ENCODE results near the gene TP53INP2.
"Not testable (repeated sequence)": the region's sequence is repeated elsewhere in the genome, so short reads cannot be mapped to it uniquely, and the experiment has no call there.

TP53INP2 gene

GRCh38 chr20:34704177-34705007 lies at the start of gene TP53INP2:
Gene TP53INP2 (plus strand): TSS chr20:34704344. CDS start chr20:34708740, 4,396 bp downstream.
- DNase-seq (ENCODE audit: low read depth in 2 of 2), result peak; percentile 71 to 74

- not testable (repeated sequence) for DNase-seq (ENCODE audit: low read depth in 2 of 2)
These were observed 45.5 kb upstream of the TP53INP2 start for GRCh38 chr20:34658654-34659053.

- DNase-seq (ENCODE audit: low read depth in 2 of 2), result not testable (repeated sequence)
These were observed 42.3 kb upstream of the TP53INP2 start for GRCh38 chr20:34661811-34662210.

GRCh38 chr20:34663213-34663943 lies 40.8 kb upstream of the TP53INP2 start:
- no peak for DNase-seq (ENCODE audit: low read depth in 2 of 2)

- DNase-seq (ENCODE audit: low read depth in 2 of 2), result not testable (repeated sequence)
These were observed 39.4 kb upstream of the TP53INP2 start for GRCh38 chr20:34664751-34665150.

- no peak for DNase-seq (ENCODE audit: low read depth in 2 of 2)
These were observed 35.0 kb upstream of the TP53INP2 start for GRCh38 chr20:34669094-34669493.

GRCh38 chr20:34673412-34673811 lies 30.7 kb upstream of the TP53INP2 start:
- no peak for DNase-seq (ENCODE audit: low read depth in 2 of 2)

- no peak for DNase-seq (ENCODE audit: low read depth in 2 of 2)
These were observed 28.6 kb upstream of the TP53INP2 start for GRCh38 chr20:34675561-34675960.

- DNase-seq (ENCODE audit: low read depth in 2 of 2), result no peak
These were observed 28.0 kb upstream of the TP53INP2 start for GRCh38 chr20:34675993-34676641.

- peak; percentile 93 to 95 for DNase-seq (ENCODE audit: low read depth in 2 of 2)
These were observed 27.3 kb upstream of the TP53INP2 start, which contains the start of gene PIGU for GRCh38 chr20:34676642-34677373. Gene PIGU (minus strand): TSS chr20:34677092. CDS start chr20:34677085, 7 bp downstream.

GRCh38 chr20:34680586-34681175 lies 23.5 kb upstream of the TP53INP2 start:
- DNase-seq (ENCODE audit: low read depth in 2 of 2), result no peak

- DNase-seq (ENCODE audit: low read depth in 2 of 2), result no peak
These were observed 20.5 kb upstream of the TP53INP2 start for GRCh38 chr20:34683667-34684066.

GRCh38 chr20:34689486-34689885 lies 14.7 kb upstream of the TP53INP2 start:
- DNase-seq (ENCODE audit: low read depth in 2 of 2), result no peak

GRCh38 chr20:34691838-34692237 lies 12.3 kb upstream of the TP53INP2 start:
- DNase-seq (ENCODE audit: low read depth in 2 of 2), result no peak

- no peak for DNase-seq (ENCODE audit: low read depth in 2 of 2)
These were observed 10.7 kb upstream of the TP53INP2 start for GRCh38 chr20:34693414-34693813.

GRCh38 chr20:34701405-34702085 lies 2.6 kb upstream of the TP53INP2 start:
- no peak for DNase-seq (ENCODE audit: low read depth in 2 of 2)

GRCh38 chr20:34703061-34703423 lies 1.1 kb upstream of the TP53INP2 start:
- no peak for DNase-seq (ENCODE audit: low read depth in 2 of 2)

- no peak for DNase-seq (ENCODE audit: low read depth in 2 of 2)
These were observed 544 bp upstream of the TP53INP2 start for GRCh38 chr20:34703424-34704176.

GRCh38 chr20:34705008-34705396 lies 858 bp downstream of the TP53INP2 start:
- DNase-seq (ENCODE audit: low read depth in 2 of 2), result no peak
